SK-N-SH (cell line): ENCODE results near the gene CARD8. TPM values are rescaled to one million over a fixed set of nuclear protein-coding genes. Genes with fewer than 3 reads are reported as not detected.
"Not testable (repeated sequence)": the region's sequence is repeated elsewhere in the genome, so short reads cannot be mapped to it uniquely, and the experiment has no call there.

Experiments used
- CTCF ChIA-PET: fragments of 300-600, 350-600 bp; formaldehyde crosslinking; extraction: SDS; loops from one replicate; lab custom pipeline; 2021; lab: Yijun Ruan, JAX
- POLR2A ChIA-PET: fragments of 350-600 bp; sonication (Branson Sonifier 250); formaldehyde crosslinking; extraction: SDS; loops from one replicate; lab custom pipeline; 2020; ENCODE audit warnings: antibody characterized with exemption, inconsistent platforms; lab: Yijun Ruan, JAX
- DNase-seq: peaks from one replicate; pipeline ENCODE4 v3.0.0; 2012
- H2AFZ ChIP-seq: fragments of 200-600 bp; sonication (generic); 2 replicates; pipeline ENCODE4 v1.8.1; 2016; ENCODE audit warnings: antibody characterized with exemption, mild to moderate bottlenecking, low read depth
- H3F3A ChIP-seq: fragments of 200-600 bp; sonication (generic); replicated peaks from 2 replicates; pipeline ENCODE3; 2016; ENCODE audit warnings: antibody characterized with exemption, mild to moderate bottlenecking; ENCODE audit not compliant: insufficient read depth
- H3K27ac ChIP-seq, 2 experiments: fragments of 200-500 bp in 1 of 2; fragments of 200-600 bp in 1 of 2; sonication (Bioruptor generic) in 1 of 2; sonication (generic), shearing (Covaris generic) in 1 of 2; 2 replicates each; pipeline versions ENCODE4 v1.5.1 to v1.6.1; 2014 to 2016; ENCODE audit warnings: low read depth in 2 of 2, inconsistent platforms in 1 of 2, low read length in 1 of 2, mild to moderate bottlenecking in 1 of 2, mixed read lengths in 1 of 2
- H3K27me3 ChIP-seq: fragments of 200-600 bp; sonication (generic), shearing (Covaris generic); 2 replicates; pipeline ENCODE4 v1.6.1; 2016; ENCODE audit warnings: mixed run types; ENCODE audit not compliant: insufficient read depth
- H3K36me3 ChIP-seq, 2 experiments: fragments of 200-500 bp in 1 of 2; fragments of 200-600 bp in 1 of 2; sonication (Bioruptor generic) in 1 of 2; sonication (generic) in 1 of 2; replicated peaks in 1 of 2; 2 replicates each; pipeline versions ENCODE3 to v1.5.1; 2014 to 2016; ENCODE audit warnings: low read length in 1 of 2, mild to moderate bottlenecking in 1 of 2; ENCODE audit not compliant: insufficient read depth in 2 of 2, control insufficient read depth in 1 of 2
- H3K4me1 ChIP-seq, 2 experiments: fragments of 200-500 bp in 1 of 2; fragments of 200-600 bp in 1 of 2; sonication (Bioruptor generic) in 1 of 2; sonication (generic), shearing (Covaris generic) in 1 of 2; 2 replicates each; pipeline versions ENCODE4 v1.5.1 to v1.6.1; 2014 to 2016; ENCODE audit warnings: low read depth in 1 of 2, low read length in 1 of 2, mixed run types in 1 of 2; ENCODE audit not compliant: insufficient read depth in 2 of 2, control insufficient read depth in 1 of 2
- H3K4me2 ChIP-seq: fragments of 200-600 bp; sonication (generic), shearing (Covaris generic); 2 replicates; pipeline ENCODE4 v1.6.1; 2017; ENCODE audit warnings: mixed run types
- H3K4me3 ChIP-seq, 2 experiments: fragments of 200-500 bp in 1 of 2; fragments of 200-600 bp in 1 of 2; sonication (Bioruptor generic) in 1 of 2; sonication (generic), shearing (Covaris generic) in 1 of 2; 2 replicates each; pipeline versions ENCODE4 v1.5.1 to v1.8.1; 2014 to 2016; ENCODE audit warnings: low read depth in 2 of 2, inconsistent platforms in 1 of 2, low read length in 1 of 2, mild to moderate bottlenecking in 1 of 2, mixed read lengths in 1 of 2, moderate library complexity in 1 of 2
- H3K79me2 ChIP-seq: fragments of 200-600 bp; sonication (generic); 2 replicates; pipeline ENCODE4 v1.8.1; 2017; ENCODE audit warnings: mild to moderate bottlenecking; ENCODE audit not compliant: insufficient read depth
- H3K9ac ChIP-seq: fragments of 200-600 bp; sonication (generic); 2 replicates; pipeline ENCODE4 v1.6.1; 2017; ENCODE audit warnings: mixed run types
- H3K9me2 ChIP-seq: fragments of 200-600 bp; sonication (generic); 2 replicates; pipeline ENCODE4 v1.6.1; 2017; ENCODE audit warnings: mixed run types
- H3K9me3 ChIP-seq: fragments of 200-600 bp; sonication (generic); 2 replicates; pipeline ENCODE4 v1.6.1; 2017; ENCODE audit warnings: mixed run types, mild to moderate bottlenecking, moderate library complexity
- H4K20me1 ChIP-seq: fragments of 200-600 bp; sonication (generic); 2 replicates; pipeline ENCODE4 v1.6.1; 2017; ENCODE audit warnings: mild to moderate bottlenecking, mixed run types; ENCODE audit not compliant: insufficient read depth
- EP300 ChIP-seq, 2 experiments: IDR thresholded peaks; 2 replicates each; pipeline versions ENCODE4 v1.4.0 to v1.6.1; 2012; ENCODE audit warnings: borderline replicate concordance in 1 of 2, low read depth in 1 of 2, low read length in 1 of 2
- EZH2phosphoT487 ChIP-seq: fragments of 200-600 bp; sonication (generic); IDR thresholded peaks from 2 replicates; pipeline ENCODE4 v1.6.1; 2017; ENCODE audit warnings: low read depth, mixed run types, mild to moderate bottlenecking, antibody characterized with exemption, moderate library complexity, borderline replicate concordance
- FOSL2 ChIP-seq: IDR thresholded peaks from 2 replicates; pipeline ENCODE4 v1.4.0; 2012; ENCODE audit warnings: low read depth, mild to moderate bottlenecking, moderate library complexity, borderline replicate concordance
- FOXJ3 ChIP-seq: sonication (generic); formaldehyde crosslinking; IDR thresholded peaks from 2 replicates; pipeline ENCODE4 v1.5.1; 2020; ENCODE audit warnings: mild to moderate bottlenecking, missing genetic modification reagents
- FOXM1 ChIP-seq: IDR thresholded peaks from 2 replicates; pipeline ENCODE4 v1.4.0; 2012; ENCODE audit warnings: low read depth, mild to moderate bottlenecking
- RAD21 ChIP-seq: IDR thresholded peaks from 2 replicates; pipeline ENCODE4 v1.6.1; 2012; ENCODE audit warnings: mild to moderate bottlenecking, low read length
- RXRA ChIP-seq: IDR thresholded peaks from 2 replicates; pipeline ENCODE4 v1.4.0; 2012; ENCODE audit warnings: low read depth, mild to moderate bottlenecking, borderline replicate concordance
- TAF1 ChIP-seq: IDR thresholded peaks from 2 replicates; pipeline ENCODE4 v1.6.1; 2012; ENCODE audit warnings: low read depth, mild to moderate bottlenecking, low read length, moderate library complexity, borderline replicate concordance
- TEAD4 ChIP-seq: IDR thresholded peaks from 2 replicates; pipeline ENCODE4 v1.4.0; 2012; ENCODE audit warnings: mild to moderate bottlenecking, borderline replicate concordance; ENCODE audit not compliant: insufficient read depth
- WGBS: methylation state at CpG from one replicate; pipeline ENCODE4 v1.1.6; 2017; ENCODE audit warnings: low lambda C conversion rate; 5-methylcytosine and 5-hydroxymethylcytosine counted together
- polyA plus RNA-seq, 3 experiments: library from polyadenylated mRNA; depleted of rRNA; stranded (reverse); fragments of >200 nt; gene quantifications; 2 replicates each; pipeline ENCODE4 v1.2.3, GENCODE V29; 2012
- TF ChIP-seq, protein P1 (sequence below): fragments of 150-350 bp; IDR thresholded peaks from 2 replicates; pipeline ENCODE4 v1.6.1; 2017; ENCODE audit warnings: antibody characterized with exemption, low read length, low read depth, borderline replicate concordance
- TF ChIP-seq, protein P2 (sequence below): fragments of 150-350 bp; IDR thresholded peaks from 2 replicates; pipeline ENCODE4 v1.6.1; 2016; ENCODE audit warnings: mild to moderate bottlenecking, low read depth, low read length
- TF ChIP-seq, protein P3 (sequence below): IDR thresholded peaks from 2 replicates; pipeline ENCODE4 v1.4.0; 2012; ENCODE audit warnings: low read depth

Gene CARD8
- polyA plus RNA-seq, 1 of the 3 experiments (the other 2 are of a cell fraction), result 16.4 TPM

DNA sequence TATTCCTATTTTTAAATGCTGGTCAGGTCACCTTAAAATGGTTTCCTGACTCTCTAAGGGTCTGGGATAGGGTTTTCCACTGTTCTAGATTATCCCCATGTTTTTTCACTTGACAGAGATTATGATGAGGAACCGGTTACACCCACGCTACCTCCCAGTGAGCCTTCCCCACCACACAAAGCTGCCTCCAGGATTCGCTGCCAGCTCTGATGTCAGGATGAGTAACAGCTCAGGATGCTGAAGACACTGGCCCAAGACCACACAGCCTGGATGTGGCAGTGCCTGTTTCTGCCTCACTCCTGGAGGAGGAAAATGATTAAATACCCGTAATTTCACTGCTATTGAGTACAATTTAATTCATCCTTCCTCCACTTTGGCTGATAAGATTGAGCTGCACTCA lies 37.1 kb upstream of the CARD8 start:
- H3K9ac ChIP-seq, result no peak overlapping the region
- POLR2A ChIA-PET, result no interaction called here
- DNase-seq, result no peak
- H3K36me3 ChIP-seq, result no peaks in the 10 kb centered on the region
- CTCF ChIA-PET, result interaction anchor here (1.1 to 10.8 kb wide), 4 partner anchors 24 to 292 kb away, joined by 3 to 159 read pairs (median 4); partner anchors contain the start of genes CARD8 and ZNF114
- TF ChIP-seq, protein P1, sequence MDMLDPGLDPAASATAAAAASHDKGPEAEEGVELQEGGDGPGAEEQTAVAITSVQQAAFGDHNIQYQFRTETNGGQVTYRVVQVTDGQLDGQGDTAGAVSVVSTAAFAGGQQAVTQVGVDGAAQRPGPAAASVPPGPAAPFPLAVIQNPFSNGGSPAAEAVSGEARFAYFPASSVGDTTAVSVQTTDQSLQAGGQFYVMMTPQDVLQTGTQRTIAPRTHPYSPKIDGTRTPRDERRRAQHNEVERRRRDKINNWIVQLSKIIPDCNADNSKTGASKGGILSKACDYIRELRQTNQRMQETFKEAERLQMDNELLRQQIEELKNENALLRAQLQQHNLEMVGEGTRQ, result no peak
- TF ChIP-seq FOXJ3 (CRISPR knock-in tag), result no peak
- TF ChIP-seq, protein P2, sequence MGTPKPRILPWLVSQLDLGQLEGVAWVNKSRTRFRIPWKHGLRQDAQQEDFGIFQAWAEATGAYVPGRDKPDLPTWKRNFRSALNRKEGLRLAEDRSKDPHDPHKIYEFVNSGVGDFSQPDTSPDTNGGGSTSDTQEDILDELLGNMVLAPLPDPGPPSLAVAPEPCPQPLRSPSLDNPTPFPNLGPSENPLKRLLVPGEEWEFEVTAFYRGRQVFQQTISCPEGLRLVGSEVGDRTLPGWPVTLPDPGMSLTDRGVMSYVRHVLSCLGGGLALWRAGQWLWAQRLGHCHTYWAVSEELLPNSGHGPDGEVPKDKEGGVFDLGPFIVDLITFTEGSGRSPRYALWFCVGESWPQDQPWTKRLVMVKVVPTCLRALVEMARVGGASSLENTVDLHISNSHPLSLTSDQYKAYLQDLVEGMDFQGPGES, result no peak
- no peak for TF ChIP-seq RXRA
- TF ChIP-seq FOXM1, result no peak
- TF ChIP-seq EP300 (IDR thresholded peaks at IDR 0.05; ENCODE audit: borderline replicate concordance in 1 of 2, low read depth in 1 of 2, low read length in 1 of 2), result no peak
- TF ChIP-seq TAF1, result no peak
- TF ChIP-seq, protein P3, sequence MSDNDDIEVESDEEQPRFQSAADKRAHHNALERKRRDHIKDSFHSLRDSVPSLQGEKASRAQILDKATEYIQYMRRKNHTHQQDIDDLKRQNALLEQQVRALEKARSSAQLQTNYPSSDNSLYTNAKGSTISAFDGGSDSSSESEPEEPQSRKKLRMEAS, result no peak
- no peak for TF ChIP-seq EZH2phosphoT487
- TF ChIP-seq TEAD4, result no peak
- TF ChIP-seq FOSL2, result no peak
- no peak for TF ChIP-seq RAD21
- TF ChIP-seq, all 33 proteins: peak for 0
- H3K4me3 ChIP-seq, result no peak overlapping the region
- H3K79me2 ChIP-seq, result no peaks in the 10 kb centered on the region
- 50% methylated on average over 4 of the region's 4 CpGs for WGBS
- no peaks in the 10 kb centered on the region for H4K20me1 ChIP-seq
- H3K27ac ChIP-seq, result no peak overlapping the region
- H3K27me3 ChIP-seq, result no peaks in the 10 kb centered on the region
- H3F3A ChIP-seq, result peaks cover 9% of the 10 kb centered on the region
- no peak overlapping the region for H2AFZ ChIP-seq
- H3K4me2 ChIP-seq, result no peak overlapping the region
- no peaks in the 10 kb centered on the region for H3K9me3 ChIP-seq
- H3K4me1 ChIP-seq, result peaks cover 4% of the 10 kb centered on the region in 2 experiments; a peak in 1 of 4 replicates
- no peaks in the 10 kb centered on the region for H3K9me2 ChIP-seq

DNA sequence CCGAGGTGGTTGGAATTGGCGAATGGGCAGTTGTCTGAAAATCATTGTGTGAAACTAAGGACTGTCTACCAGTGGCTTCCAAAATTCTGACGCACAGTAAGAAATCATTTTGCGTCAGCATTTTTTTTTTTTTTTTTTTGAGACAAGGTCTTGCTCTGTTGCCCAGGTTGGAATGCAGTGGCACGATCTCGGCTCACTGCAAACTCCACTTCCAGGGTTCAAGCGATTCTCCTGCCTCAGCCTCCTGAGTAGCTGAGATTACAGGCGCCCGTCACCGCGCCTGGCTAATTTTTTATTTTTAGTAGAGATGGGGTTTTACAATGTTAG lies 35.7 kb upstream of the CARD8 start:
- H3K9ac ChIP-seq, H3K27ac ChIP-seq, H3K36me3 ChIP-seq, H3K9me3 ChIP-seq, H3K9me2 ChIP-seq, H4K20me1 ChIP-seq, H2AFZ ChIP-seq, H3K79me2 ChIP-seq, H3K4me2 ChIP-seq, H3K27me3 ChIP-seq, POLR2A ChIA-PET, DNase-seq, H3K4me1 ChIP-seq: not testable (repeated sequence)
- H3F3A ChIP-seq, result peaks cover 10% of the 10 kb centered on the region
- 33% methylated on average over 11 of the region's 11 CpGs for WGBS
- CTCF ChIA-PET, result interaction anchor here (1.0 to 10.8 kb wide), 9 partner anchors 14 to 330 kb away, joined by 3 to 159 read pairs (median 6); partner anchors contain the start of gene ZNF114
- peak overlapping the region in 1 of 2 experiments; percentile 61; a peak in 2 of 4 replicates for H3K4me3 ChIP-seq
